Ammon's horn (tissue), 1 donor: ENCODE measurements around the gene WDR77.

Experiments used
- DNase-seq: peaks from one replicate; pipeline ENCODE4 v3.0.0-alpha.2; 2016; ENCODE audit warnings: low spot score

WDR77 gene

GRCh38 chr1:111439461-111440351, 9.3 kb downstream of the WDR77 start:
- DNase-seq = no peak

- no peak for DNase-seq
Measured at GRCh38 chr1:111436726-111437125, 12.3 kb downstream of the WDR77 start.

- DNase-seq = no peak
Measured at GRCh38 chr1:111424281-111424680, 24.8 kb downstream of the WDR77 start.

GRCh38 chr1:111422546-111423391, 26.3 kb downstream of the WDR77 start:
- no peak for DNase-seq

- DNase-seq = no peak
Measured at GRCh38 chr1:111420377-111420776, 28.7 kb downstream of the WDR77 start.

GRCh38 chr1:111419037-111419436, 30.0 kb downstream of the WDR77 start:
- DNase-seq = no peak

- no peak for DNase-seq
Measured at GRCh38 chr1:111417755-111418154, 31.3 kb downstream of the WDR77 start.

GRCh38 chr1:111415461-111415860, 33.6 kb downstream of the WDR77 start:
- DNase-seq = no peak

GRCh38 chr1:111414756-111415155, 34.3 kb downstream of the WDR77 start:
- no peak for DNase-seq

- DNase-seq = no peak
Measured at GRCh38 chr1:111412839-111413238, 36.2 kb downstream of the WDR77 start.

GRCh38 chr1:111407301-111407700, 41.8 kb downstream of the WDR77 start:
- DNase-seq = no peak

- no peak for DNase-seq
Measured at GRCh38 chr1:111406321-111406768, 42.7 kb downstream of the WDR77 start.

- DNase-seq = no peak
Measured at GRCh38 chr1:111404588-111404987, 44.5 kb downstream of the WDR77 start.

- DNase-seq = no peak
Measured at GRCh38 chr1:111402083-111402482, 47.0 kb downstream of the WDR77 start.

- DNase-seq = peak; percentile 54
Measured at GRCh38 chr1:111399792-111400610, 49.1 kb downstream of the WDR77 start.

- DNase-seq = no peak
Measured at GRCh38 chr1:111392460-111392945, 56.6 kb downstream of the WDR77 start.

GRCh38 chr1:111392042-111392441, 57.0 kb downstream of the WDR77 start:
- no peak for DNase-seq
